ENCODE measurements around the gene LAMA3. TPM values are rescaled to one million over a fixed set of nuclear protein-coding genes. Genes with fewer than 3 reads are reported as not detected.

LAMA3 gene
- total RNA-seq, 1 donor from 2014 or later: 1.5 TPM

- DNase-seq (ENCODE audit: low spot score): peak; percentile 70
- peak; percentile 87 for ATAC-seq
Observed at GRCh38 chr18:23847321-23847986, 158.2 kb downstream of the LAMA3 start.

- DNase-seq (ENCODE audit: low spot score): no peak
- no peak for ATAC-seq
Observed at GRCh38 chr18:23849141-23849540, 159.9 kb downstream of the LAMA3 start.

- no peak for ATAC-seq
- no peak for DNase-seq (ENCODE audit: low spot score)
Observed at GRCh38 chr18:23850215-23850614, 161.0 kb downstream of the LAMA3 start.

- peak; percentile 60 for ATAC-seq
- DNase-seq (ENCODE audit: low spot score): no peak
Observed at GRCh38 chr18:23851470-23852002, 162.3 kb downstream of the LAMA3 start.

- DNase-seq (ENCODE audit: low spot score): no peak
- ATAC-seq: no peak
Observed at GRCh38 chr18:23852236-23853045, 163.2 kb downstream of the LAMA3 start.

- DNase-seq (ENCODE audit: low spot score) (no peak), ATAC-seq (no peak)
Observed at GRCh38 chr18:23853448-23854195, 164.4 kb downstream of the LAMA3 start.

- DNase-seq (ENCODE audit: low spot score) (no peak), ATAC-seq (no peak)
Observed at GRCh38 chr18:23855721-23856120, 166.5 kb downstream of the LAMA3 start.

- DNase-seq (ENCODE audit: low spot score) (no peak), ATAC-seq (no peak)
Observed at GRCh38 chr18:23856466-23857163, 167.4 kb downstream of the LAMA3 start.

- DNase-seq (ENCODE audit: low spot score): no peak
- no peak for ATAC-seq
Observed at GRCh38 chr18:23857164-23857552, 167.9 kb downstream of the LAMA3 start.

- ATAC-seq (peak; percentile 86), DNase-seq (ENCODE audit: low spot score) (peak; percentile 96)
Observed at GRCh38 chr18:23857756-23858155, 168.5 kb downstream of the LAMA3 start.

- peak; percentile 57 for DNase-seq (ENCODE audit: low spot score)
- ATAC-seq: peak; percentile 78
Observed at GRCh38 chr18:23859466-23860336, 170.4 kb downstream of the LAMA3 start.

- no peak for ATAC-seq
- no peak for DNase-seq (ENCODE audit: low spot score)
Observed at GRCh38 chr18:23861326-23861725, 172.1 kb downstream of the LAMA3 start.

GRCh38 chr18:23861805-23862470, 172.7 kb downstream of the LAMA3 start:
- ATAC-seq (no peak), DNase-seq (ENCODE audit: low spot score) (no peak)

- DNase-seq (ENCODE audit: low spot score) (no peak), ATAC-seq (no peak)
Observed at GRCh38 chr18:23864624-23865023, 175.4 kb downstream of the LAMA3 start.

- ATAC-seq (no peak), DNase-seq (ENCODE audit: low spot score) (no peak)
Observed at GRCh38 chr18:23867006-23867405, 177.8 kb downstream of the LAMA3 start.

- no peak for ATAC-seq
Observed at GRCh38 chr18:23868136-23868785, 179.0 kb downstream of the LAMA3 start.

GRCh38 chr18:23870676-23871380, 181.6 kb downstream of the LAMA3 start:
- ATAC-seq (no peak), DNase-seq (ENCODE audit: low spot score) (no peak)

More at GRCh38 chr18:23868136-23868785, 179.0 kb downstream of the LAMA3 start:
- DNase-seq (ENCODE audit: low spot score): no peak

- DNase-seq (ENCODE audit: low spot score) (no peak), ATAC-seq (no peak)
Observed at GRCh38 chr18:23871410-23871809, 182.2 kb downstream of the LAMA3 start.
